ENCODE data around the gene TPCN1. TPM values are rescaled to one million over a fixed set of nuclear protein-coding genes. Genes with fewer than 3 reads are reported as not detected.

Gene TPCN1
- total and polyA plus RNA-seq, 2 experiments from 2014 or later = 16.9 to 32.1 TPM

- Histone ChIP-seq H3K9me3 (ENCODE audit: low read depth) (no peaks in the 10 kb centered on the region), H3K4me1 (ENCODE audit: insufficient read depth) (no peaks in the 10 kb centered on the region), H4K20me1 (ENCODE audit: insufficient read depth, poor library complexity, severe bottlenecking) (no peaks in the 10 kb centered on the region), H3K36me3 (replicated peaks; ENCODE audit: insufficient read depth, low read depth) (no peaks in the 10 kb centered on the region), H3K27me3 (no peaks in the 10 kb centered on the region), H3K27ac (no peak overlapping the region), H3K79me2 (no peaks in the 10 kb centered on the region), H3K9me2 (replicated peaks; ENCODE audit: insufficient read depth) (no peaks in the 10 kb centered on the region), H3K4me3 (no peak overlapping the region), H2AFZ (no peak overlapping the region), H3K4me2 (no peak overlapping the region)
- TF ChIP-seq EZH2 (IDR thresholded peaks at IDR 0.05; ENCODE audit: borderline replicate concordance) (no peak), EZH2phosphoT487 (IDR thresholded peaks at IDR 0.05; ENCODE audit: low read depth, severe bottlenecking, unreplicated experiment) (no peak), CTCF (IDR thresholded peaks at IDR 0.05; ENCODE audit: poor library complexity) (no peak)
- WGBS (ENCODE audit: low lambda C conversion rate, missing lambda C conversion rate) = 100% methylated on average over 1 of the region's 1 CpG
- no peak for DNase-seq (ENCODE audit: low spot score)
Observed at GRCh38 chr12:113310489-113310888, 89.2 kb downstream of the TPCN1 start.

GRCh38 chr12:113314121-113314529 is 92.9 kb downstream of the TPCN1 start:
- no peaks in the 10 kb centered on the region for H3K79me2 ChIP-seq
- no peaks in the 10 kb centered on the region for H3K27me3 ChIP-seq
- no peaks in the 10 kb centered on the region for H3K36me3 ChIP-seq (replicated peaks; ENCODE audit: insufficient read depth, low read depth)
- H3K9me3 ChIP-seq (ENCODE audit: low read depth) = no peaks in the 10 kb centered on the region
- no peak overlapping the region for H2AFZ ChIP-seq
- H3K9me2 ChIP-seq (replicated peaks; ENCODE audit: insufficient read depth) = no peaks in the 10 kb centered on the region
- TF ChIP-seq CTCF (IDR thresholded peaks at IDR 0.05; ENCODE audit: poor library complexity) (no peak), EZH2 (IDR thresholded peaks at IDR 0.05; ENCODE audit: borderline replicate concordance) (no peak), EZH2phosphoT487 (IDR thresholded peaks at IDR 0.05; ENCODE audit: low read depth, severe bottlenecking, unreplicated experiment) (no peak)
- no peaks in the 10 kb centered on the region for H3K4me1 ChIP-seq (ENCODE audit: insufficient read depth)
- no peaks in the 10 kb centered on the region for H4K20me1 ChIP-seq (ENCODE audit: insufficient read depth, poor library complexity, severe bottlenecking)
- no peak overlapping the region for H3K4me3 ChIP-seq
- no peak overlapping the region for H3K4me2 ChIP-seq
- no peak overlapping the region for H3K27ac ChIP-seq
- no peak for DNase-seq (ENCODE audit: low spot score)
- 64% methylated on average over 7 of the region's 7 CpGs for WGBS (ENCODE audit: low lambda C conversion rate, missing lambda C conversion rate)

- Histone ChIP-seq H3K27me3 (no peaks in the 10 kb centered on the region), H4K20me1 (ENCODE audit: insufficient read depth, poor library complexity, severe bottlenecking) (no peaks in the 10 kb centered on the region), H3K27ac (no peak overlapping the region), H3K9me3 (ENCODE audit: low read depth) (no peaks in the 10 kb centered on the region), H3K79me2 (no peaks in the 10 kb centered on the region), H3K4me3 (no peak overlapping the region), H3K9me2 (replicated peaks; ENCODE audit: insufficient read depth) (no peaks in the 10 kb centered on the region), H2AFZ (no peak overlapping the region), H3K36me3 (replicated peaks; ENCODE audit: insufficient read depth, low read depth) (no peaks in the 10 kb centered on the region), H3K4me2 (no peak overlapping the region), H3K4me1 (ENCODE audit: insufficient read depth) (no peaks in the 10 kb centered on the region)
- TF ChIP-seq CTCF (IDR thresholded peaks at IDR 0.05; ENCODE audit: poor library complexity) (no peak), EZH2 (IDR thresholded peaks at IDR 0.05; ENCODE audit: borderline replicate concordance) (no peak)
- WGBS (ENCODE audit: low lambda C conversion rate, missing lambda C conversion rate) = 95% methylated on average over 9 of the region's 9 CpGs
- DNase-seq (ENCODE audit: low spot score) = no peak
Observed at GRCh38 chr12:113315358-113315757, 94.1 kb downstream of the TPCN1 start.

- no peak for DNase-seq (ENCODE audit: low spot score)
- H3K9me3 ChIP-seq (ENCODE audit: low read depth) = no peaks in the 10 kb centered on the region
- H3K9me2 ChIP-seq (replicated peaks; ENCODE audit: insufficient read depth) = no peaks in the 10 kb centered on the region
- H4K20me1 ChIP-seq (ENCODE audit: insufficient read depth, poor library complexity, severe bottlenecking) = no peaks in the 10 kb centered on the region
- H3K79me2 ChIP-seq = no peaks in the 10 kb centered on the region
- H3K4me3 ChIP-seq = no peak overlapping the region
- no peaks in the 10 kb centered on the region for H3K36me3 ChIP-seq (replicated peaks; ENCODE audit: insufficient read depth, low read depth)
- H3K4me2 ChIP-seq = no peak overlapping the region
- WGBS (ENCODE audit: low lambda C conversion rate, missing lambda C conversion rate) = 97% methylated on average over 7 of the region's 7 CpGs
- no peak for TF ChIP-seq EZH2phosphoT487 (IDR thresholded peaks at IDR 0.05; ENCODE audit: low read depth, severe bottlenecking, unreplicated experiment)
- TF ChIP-seq EZH2 (IDR thresholded peaks at IDR 0.05; ENCODE audit: borderline replicate concordance) = no peak
- no peak for TF ChIP-seq CTCF (IDR thresholded peaks at IDR 0.05; ENCODE audit: poor library complexity)
- no peak overlapping the region for H2AFZ ChIP-seq
- no peaks in the 10 kb centered on the region for H3K4me1 ChIP-seq (ENCODE audit: insufficient read depth)
- H3K27me3 ChIP-seq = no peaks in the 10 kb centered on the region
- H3K27ac ChIP-seq = no peak overlapping the region
Observed at GRCh38 chr12:113316155-113316554, 94.9 kb downstream of the TPCN1 start.

All from hepatocyte (in vitro differentiated cells).